ENCODE data around the gene PSMB7.

The PSMB7 gene

GRCh38 chr9:124322618-124323432, 92.4 kb downstream of the PSMB7 start:
- DNase-seq: no peak

GRCh38 chr9:124321935-124322334, 93.3 kb downstream of the PSMB7 start:
- no peak for DNase-seq

- no peak for DNase-seq
These were observed 93.8 kb downstream of the PSMB7 start for GRCh38 chr9:124321416-124321815.

GRCh38 chr9:124320062-124320973, 94.9 kb downstream of the PSMB7 start:
- DNase-seq: peak; percentile 51

GRCh38 chr9:124315882-124316281, 99.4 kb downstream of the PSMB7 start:
- DNase-seq: no peak

- DNase-seq: no peak
These were observed 101.3 kb downstream of the PSMB7 start for GRCh38 chr9:124313940-124314339.

GRCh38 chr9:124312290-124313265, 102.7 kb downstream of the PSMB7 start:
- no peak for DNase-seq

GRCh38 chr9:124311283-124311682, 104.0 kb downstream of the PSMB7 start:
- no peak for DNase-seq

- DNase-seq: no peak
These were observed 105.6 kb downstream of the PSMB7 start for GRCh38 chr9:124309667-124310084.

GRCh38 chr9:124308606-124309491, 106.4 kb downstream of the PSMB7 start:
- no peak for DNase-seq

- DNase-seq: no peak
These were observed 107.7 kb downstream of the PSMB7 start for GRCh38 chr9:124307379-124308030.

GRCh38 chr9:124306098-124306735, 109.0 kb downstream of the PSMB7 start:
- DNase-seq: no peak

- no peak for DNase-seq
These were observed 111.0 kb downstream of the PSMB7 start for GRCh38 chr9:124304285-124304684.

- no peak for DNase-seq
These were observed 111.5 kb downstream of the PSMB7 start for GRCh38 chr9:124303762-124304161.
